Measurements from ENCODE around the gene SDK2. TPM values are rescaled to one million over a fixed set of nuclear protein-coding genes. Genes with fewer than 3 reads are reported as not detected.
"Not testable (repeated sequence)": the region's sequence is repeated elsewhere in the genome, so short reads cannot be mapped to it uniquely, and the experiment has no call there.

The SDK2 gene
- total and polyA plus RNA-seq, 4 donors: 0.15 to 5.3 (median 2.5) TPM

GRCh38 chr17:73465130-73465952 lies 178.9 kb downstream of the SDK2 start:
- H3K36me3 ChIP-seq (ENCODE audit: control insufficient read depth in 1 of 2, insufficient read depth in 2 of 2, low read length in 1 of 2): no peaks in the 10 kb centered on the region
- no peak overlapping the region for H3K27ac ChIP-seq (ENCODE audit: low read depth in 1 of 2, low read length in 2 of 2)
- no peak overlapping the region for H3K4me3 ChIP-seq (ENCODE audit: low read length in 2 of 2)
- ATAC-seq (ENCODE audit: low FRiP score): no peak
- H3K27me3 ChIP-seq (ENCODE audit: control insufficient read depth in 1 of 2, insufficient read depth in 2 of 2, low read length in 1 of 2): no peaks in the 10 kb centered on the region
- intact Hi-C loops (cut with DNase I): no loop called here
- DNase-seq: no peak
- WGBS, 2 donors: 84% methylated on average over 9 of the region's 9 CpGs
- H3K9me3 ChIP-seq (ENCODE audit: control insufficient read depth, low read length): no peaks in the 10 kb centered on the region
- H3K4me1 ChIP-seq (ENCODE audit: control insufficient read depth in 1 of 2, insufficient read depth in 2 of 2, low read length in 2 of 2): no peaks in the 10 kb centered on the region

- Histone ChIP-seq H3K27me3 (ENCODE audit: control insufficient read depth in 1 of 2, insufficient read depth in 2 of 2, low read length in 1 of 2) (no peaks in the 10 kb centered on the region), H3K4me1 (ENCODE audit: control insufficient read depth in 1 of 2, insufficient read depth in 2 of 2, low read length in 2 of 2) (no peaks in the 10 kb centered on the region), H3K9me3 (ENCODE audit: control insufficient read depth, low read length) (peaks cover 3% of the 10 kb centered on the region), H3K27ac (ENCODE audit: low read depth in 1 of 2, low read length in 2 of 2) (no peak overlapping the region), H3K4me3 (ENCODE audit: low read length in 2 of 2) (no peak overlapping the region), H3K36me3 (ENCODE audit: control insufficient read depth in 1 of 2, insufficient read depth in 2 of 2, low read length in 1 of 2) (no peaks in the 10 kb centered on the region)
- DNase-seq: no peak
- intact Hi-C loops (cut with DNase I): no loop called here
- 95 to 96% methylated on average over 4 of the region's 4 CpGs for WGBS, 2 donors
- ATAC-seq (ENCODE audit: low FRiP score): no peak
These were observed 179.8 kb downstream of the SDK2 start for GRCh38 chr17:73464447-73464846.

GRCh38 chr17:73463821-73464220 lies 180.4 kb downstream of the SDK2 start:
- intact Hi-C loops (cut with DNase I): no loop called here
- DNase-seq (no peak), ATAC-seq (ENCODE audit: low FRiP score) (no peak)
- Histone ChIP-seq H3K4me3 (ENCODE audit: low read length in 2 of 2) (no peak overlapping the region), H3K27ac (ENCODE audit: low read depth in 1 of 2, low read length in 2 of 2) (no peak overlapping the region), H3K36me3 (ENCODE audit: control insufficient read depth in 1 of 2, insufficient read depth in 2 of 2, low read length in 1 of 2) (no peaks in the 10 kb centered on the region), H3K9me3 (ENCODE audit: control insufficient read depth, low read length) (peaks cover 3% of the 10 kb centered on the region), H3K27me3 (ENCODE audit: control insufficient read depth in 1 of 2, insufficient read depth in 2 of 2, low read length in 1 of 2) (no peaks in the 10 kb centered on the region), H3K4me1 (ENCODE audit: control insufficient read depth in 1 of 2, insufficient read depth in 2 of 2, low read length in 2 of 2) (no peaks in the 10 kb centered on the region)
- 88 to 94% methylated on average over 5 of the region's 5 CpGs for WGBS, 2 donors

- intact Hi-C loops (cut with DNase I): no loop called here
- ATAC-seq (ENCODE audit: low FRiP score) (no peak), DNase-seq (no peak)
- Histone ChIP-seq H3K4me1 (ENCODE audit: control insufficient read depth in 1 of 2, insufficient read depth in 2 of 2, low read length in 2 of 2) (no peaks in the 10 kb centered on the region), H3K9me3 (ENCODE audit: control insufficient read depth, low read length) (peaks cover 3% of the 10 kb centered on the region), H3K36me3 (ENCODE audit: control insufficient read depth in 1 of 2, insufficient read depth in 2 of 2, low read length in 1 of 2) (no peaks in the 10 kb centered on the region), H3K27me3 (ENCODE audit: control insufficient read depth in 1 of 2, insufficient read depth in 2 of 2, low read length in 1 of 2) (no peaks in the 10 kb centered on the region), H3K27ac (ENCODE audit: low read depth in 1 of 2, low read length in 2 of 2) (no peak overlapping the region), H3K4me3 (ENCODE audit: low read length in 2 of 2) (no peak overlapping the region)
- WGBS, 2 donors: 90 to 96% methylated on average over 8 of the region's 8 CpGs
These were observed 181.4 kb downstream of the SDK2 start for GRCh38 chr17:73462823-73463222.

GRCh38 chr17:73459980-73460379 lies 184.3 kb downstream of the SDK2 start:
- no peaks in the 10 kb centered on the region for H3K27me3 ChIP-seq (ENCODE audit: control insufficient read depth in 1 of 2, insufficient read depth in 2 of 2, low read length in 1 of 2)
- no peaks in the 10 kb centered on the region for H3K36me3 ChIP-seq (ENCODE audit: control insufficient read depth in 1 of 2, insufficient read depth in 2 of 2, low read length in 1 of 2)
- WGBS, 2 donors: 80 to 93% methylated on average over 7 of the region's 7 CpGs
- ATAC-seq (ENCODE audit: low FRiP score) (no peak), DNase-seq (no peak)
- H3K4me3 ChIP-seq (ENCODE audit: low read length in 2 of 2): no peak overlapping the region
- intact Hi-C loops (cut with DNase I): no loop called here
- no peaks in the 10 kb centered on the region for H3K4me1 ChIP-seq (ENCODE audit: control insufficient read depth in 1 of 2, insufficient read depth in 2 of 2, low read length in 2 of 2)
- no peak overlapping the region for H3K27ac ChIP-seq (ENCODE audit: low read depth in 1 of 2, low read length in 2 of 2)
- H3K9me3 ChIP-seq (ENCODE audit: control insufficient read depth, low read length): peaks cover 3% of the 10 kb centered on the region

- Histone ChIP-seq H3K27ac (ENCODE audit: low read depth in 1 of 2, low read length in 2 of 2) (no peak overlapping the region), H3K9me3 (ENCODE audit: control insufficient read depth, low read length) (peaks cover 3% of the 10 kb centered on the region), H3K27me3 (ENCODE audit: control insufficient read depth in 1 of 2, insufficient read depth in 2 of 2, low read length in 1 of 2) (no peaks in the 10 kb centered on the region), H3K36me3 (ENCODE audit: control insufficient read depth in 1 of 2, insufficient read depth in 2 of 2, low read length in 1 of 2) (no peaks in the 10 kb centered on the region), H3K4me1 (ENCODE audit: control insufficient read depth in 1 of 2, insufficient read depth in 2 of 2, low read length in 2 of 2) (no peaks in the 10 kb centered on the region), H3K4me3 (ENCODE audit: low read length in 2 of 2) (no peak overlapping the region)
- WGBS, 2 donors: 46 to 54% methylated on average over 18 of the region's 18 CpGs
- intact Hi-C loops (cut with DNase I): no loop called here
- DNase-seq: no peak
- ATAC-seq (ENCODE audit: low FRiP score): no peak
These were observed 188.5 kb downstream of the SDK2 start for GRCh38 chr17:73455767-73456166.

- intact Hi-C loops (cut with DNase I): no loop called here
- H3K4me1 ChIP-seq (ENCODE audit: control insufficient read depth in 1 of 2, insufficient read depth in 2 of 2, low read length in 2 of 2): no peaks in the 10 kb centered on the region
- peak; percentile 78 for ATAC-seq (ENCODE audit: low FRiP score)
- no peaks in the 10 kb centered on the region for H3K36me3 ChIP-seq (ENCODE audit: control insufficient read depth in 1 of 2, insufficient read depth in 2 of 2, low read length in 1 of 2)
- H3K4me3 ChIP-seq (ENCODE audit: low read length in 2 of 2): no peak overlapping the region
- H3K9me3 ChIP-seq (ENCODE audit: control insufficient read depth, low read length): peaks cover 3% of the 10 kb centered on the region
- no peak overlapping the region for H3K27ac ChIP-seq (ENCODE audit: low read depth in 1 of 2, low read length in 2 of 2)
- 12% methylated on average over 21 of the region's 21 CpGs for WGBS, 2 donors
- H3K27me3 ChIP-seq (ENCODE audit: control insufficient read depth in 1 of 2, insufficient read depth in 2 of 2, low read length in 1 of 2): no peaks in the 10 kb centered on the region
- peak; percentile 69 to 81 for DNase-seq
These were observed 189.1 kb downstream of the SDK2 start for GRCh38 chr17:73455050-73455687.

GRCh38 chr17:73453494-73453893 lies 190.8 kb downstream of the SDK2 start:
- DNase-seq; H3K36me3 ChIP-seq (ENCODE audit: control insufficient read depth in 1 of 2, insufficient read depth in 2 of 2, low read length in 1 of 2); ATAC-seq (ENCODE audit: low FRiP score); H3K4me3 ChIP-seq (ENCODE audit: low read length in 2 of 2); H3K27me3 ChIP-seq (ENCODE audit: control insufficient read depth in 1 of 2, insufficient read depth in 2 of 2, low read length in 1 of 2); H3K27ac ChIP-seq (ENCODE audit: low read depth in 1 of 2, low read length in 2 of 2); H3K4me1 ChIP-seq (ENCODE audit: control insufficient read depth in 1 of 2, insufficient read depth in 2 of 2, low read length in 2 of 2); intact Hi-C loops (cut with DNase I); H3K9me3 ChIP-seq (ENCODE audit: control insufficient read depth, low read length): not testable (repeated sequence)
- WGBS, 2 donors: 99% methylated on average over 2 of the region's 2 CpGs

- no peaks in the 10 kb centered on the region for H3K4me1 ChIP-seq (ENCODE audit: control insufficient read depth in 1 of 2, insufficient read depth in 2 of 2, low read length in 2 of 2)
- H3K27ac ChIP-seq (ENCODE audit: low read depth in 1 of 2, low read length in 2 of 2): no peak overlapping the region
- WGBS, 2 donors: 93 to 100% methylated on average over 1 of the region's 1 CpG
- no peak overlapping the region for H3K4me3 ChIP-seq (ENCODE audit: low read length in 2 of 2)
- H3K27me3 ChIP-seq (ENCODE audit: control insufficient read depth in 1 of 2, insufficient read depth in 2 of 2, low read length in 1 of 2): no peaks in the 10 kb centered on the region
- intact Hi-C loops (cut with DNase I): no loop called here
- no peak for DNase-seq
- ATAC-seq (ENCODE audit: low FRiP score): no peak
- no peaks in the 10 kb centered on the region for H3K9me3 ChIP-seq (ENCODE audit: control insufficient read depth, low read length)
- no peaks in the 10 kb centered on the region for H3K36me3 ChIP-seq (ENCODE audit: control insufficient read depth in 1 of 2, insufficient read depth in 2 of 2, low read length in 1 of 2)
These were observed 191.2 kb downstream of the SDK2 start for GRCh38 chr17:73453090-73453489.
